Lung (tissue), 12 donors: ENCODE data around the gene VSIG10L. TPM values are rescaled to one million over a fixed set of nuclear protein-coding genes. Genes with fewer than 3 reads are reported as not detected.

Experiments
- ATAC-seq: fragments of 200-7000 bp; cut with Tn5 transposase; one replicate; pipeline ENCODE4 v1.9.1; 2020; ENCODE audit warnings: moderate number of reproducible peaks; ENCODE audit not compliant: insufficient read depth, low FRiP score
- DNase-seq, 3 donors: peaks; one replicate each; pipeline ENCODE4 v3.0.0-alpha.2; 2013 to 2017
- H3K27ac ChIP-seq, 2 donors: one replicate each; pipeline ENCODE4 v1.5.1; 2013; ENCODE audit warnings: mild to moderate bottlenecking in 2 of 2, moderate library complexity in 2 of 2, control low read depth in 1 of 2, inconsistent platforms in 1 of 2, low read depth in 1 of 2, low read length in 1 of 2
- H3K27me3 ChIP-seq, 3 donors: one replicate each; pipeline ENCODE4 v1.5.1; 2013; ENCODE audit warnings: low read length in 2 of 3; ENCODE audit not compliant: control insufficient read depth in 3 of 3, insufficient read depth in 3 of 3
- H3K36me3 ChIP-seq, 4 donors: one replicate each; pipeline ENCODE4 v1.5.1; 2013; ENCODE audit warnings: low read length in 4 of 4, mild to moderate bottlenecking in 1 of 4, moderate library complexity in 1 of 4; ENCODE audit not compliant: control insufficient read depth in 4 of 4, insufficient read depth in 4 of 4
- H3K4me1 ChIP-seq, 5 donors: one replicate each; pipeline ENCODE4 v1.5.1; 2013; ENCODE audit warnings: low read length in 5 of 5, mild to moderate bottlenecking in 2 of 5, moderate library complexity in 1 of 5; ENCODE audit not compliant: control insufficient read depth in 5 of 5, insufficient read depth in 5 of 5
- H3K4me3 ChIP-seq: one replicate; pipeline ENCODE4 v1.5.1; 2013; ENCODE audit warnings: mild to moderate bottlenecking, control low read depth, moderate library complexity
- H3K9ac ChIP-seq, 2 donors: one replicate each; pipeline ENCODE4 v1.5.1; 2013; ENCODE audit warnings: low read length in 2 of 2, control low read depth in 1 of 2; ENCODE audit not compliant: insufficient read depth in 1 of 2
- H3K9me3 ChIP-seq, 4 donors: one replicate each; pipeline ENCODE4 v1.5.1; 2013; ENCODE audit warnings: low read length in 3 of 4, mild to moderate bottlenecking in 1 of 4, moderate library complexity in 1 of 4; ENCODE audit not compliant: control insufficient read depth in 4 of 4, insufficient read depth in 3 of 4
- CTCF ChIP-seq: IDR thresholded peaks from 2 replicates; pipeline ENCODE4 v1.5.1; 2012; ENCODE audit warnings: mild to moderate bottlenecking; ENCODE audit errors: control extremely low read depth, extremely low read depth
- WGBS, 2 donors: extraction: QIAGEN DNeasy Blood & Tissue Kit; methylation state at CpG; one replicate each; pipeline ENCODE4 v1.1.7; 2013; 5-methylcytosine and 5-hydroxymethylcytosine counted together
- polyA plus RNA-seq, 2 donors: library from polyadenylated mRNA; stranded (reverse); fragments of 200-250 nt; gene quantifications; one replicate each; pipeline ENCODE4 v1.2.1, GENCODE V29; 2013
- total RNA-seq, 2 donors: library from RNA; depleted of rRNA in 1 of 2; stranded (reverse); fragments of >200 nt in 1 of 2; gene quantifications; one replicate each; pipeline ENCODE4 v1.2.1, GENCODE V29; 2014 to 2021
- donor health status: control.
- donor health status: control.
- donor health status: Bipolar disorder and iron deficiency.
- donor health status: healthy.
- donor health status: DM: yes; HTN: yes; CAD: no.

The VSIG10L gene
- total and polyA plus RNA-seq, 4 donors: 0.57 to 3.7 (median 2.4) TPM

DNA sequence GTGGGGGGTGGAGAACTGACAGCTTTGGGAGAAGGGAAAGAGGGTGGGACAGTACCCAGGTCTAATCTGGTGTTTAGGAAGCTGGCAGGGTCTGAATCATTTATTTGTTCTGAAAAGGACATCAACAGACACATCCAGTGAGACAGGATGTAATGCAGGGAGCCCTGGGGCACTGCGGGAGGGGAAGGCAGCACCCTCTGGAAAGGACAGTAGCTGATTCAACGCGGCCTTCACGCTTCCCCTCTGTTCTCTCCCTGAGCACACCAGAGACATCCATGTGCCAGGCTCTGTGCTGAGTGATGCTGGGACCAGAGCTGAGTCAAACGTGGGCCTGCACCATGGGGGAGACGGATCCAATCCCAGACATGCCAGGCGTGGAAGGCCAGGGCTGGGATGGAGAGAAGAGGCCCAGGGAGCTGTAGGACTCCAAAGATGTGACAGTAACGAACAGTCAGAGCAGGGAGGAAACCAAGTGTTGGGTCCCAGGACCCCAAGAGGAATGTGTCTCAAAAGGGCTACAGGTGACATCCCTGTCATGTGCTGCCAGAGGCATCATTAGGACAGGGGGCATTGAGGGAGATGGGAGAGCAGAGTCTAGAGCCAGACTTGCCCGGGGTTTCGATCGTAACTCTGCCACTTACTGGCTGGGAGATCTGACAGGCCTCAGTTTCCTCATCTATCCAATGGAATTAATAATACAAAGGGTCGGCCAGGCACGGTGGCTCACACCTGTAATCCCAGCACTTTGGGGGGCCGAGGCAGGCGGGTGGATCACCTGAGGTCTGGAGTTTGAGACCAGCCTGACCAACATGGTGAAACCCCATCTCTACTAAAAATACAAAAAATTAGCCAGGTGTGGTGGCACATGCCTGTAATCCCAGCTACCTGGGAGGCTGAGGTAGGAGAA lies 22.5 kb upstream of the VSIG10L start:
- Histone ChIP-seq H3K27me3 (no peaks in the 10 kb centered on the region), H3K4me3 (no peak overlapping the region), H3K9ac (no peak overlapping the region), H3K4me1 (peaks cover 0 to 23% (median 2%) of the 10 kb centered on the region in 5 donors), H3K27ac (peak overlapping the region in 1 of 2 donors; percentile 24), H3K9me3 (no peaks in the 10 kb centered on the region), H3K36me3 (no peaks in the 10 kb centered on the region)
- no peak for DNase-seq
- no peak for TF ChIP-seq CTCF
- WGBS, 2 donors: 86 to 90% methylated on average over 15 of the region's 15 CpGs
- ATAC-seq: no peak

DNA sequence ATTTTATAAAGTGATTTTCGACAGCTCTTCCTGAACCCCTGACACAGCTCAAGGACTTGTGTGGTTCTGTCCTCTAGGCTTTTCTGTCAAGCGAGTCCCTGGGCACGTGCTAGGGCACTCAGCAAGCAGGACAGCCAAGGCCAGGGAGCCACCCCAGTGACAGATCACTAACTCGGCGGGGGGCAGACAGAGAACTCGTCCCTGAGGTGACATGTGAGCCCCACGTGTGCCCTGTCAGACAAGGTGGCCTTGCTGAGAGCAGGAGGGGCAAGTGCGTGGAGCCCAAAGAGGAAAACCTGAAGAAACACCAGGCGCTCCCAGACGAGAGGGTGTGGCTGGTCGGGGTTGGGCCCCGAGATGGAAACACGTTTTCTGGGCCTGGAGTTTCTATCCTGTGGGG lies 19.3 kb upstream of the VSIG10L start:
- no peak for TF ChIP-seq CTCF
- no peaks in the 10 kb centered on the region for H3K27me3 ChIP-seq
- no peak for DNase-seq
- no peak overlapping the region for H3K27ac ChIP-seq
- H3K4me1 ChIP-seq: peaks cover 0 to 10% (median 2%) of the 10 kb centered on the region in 5 donors
- ATAC-seq: no peak
- H3K36me3 ChIP-seq: no peaks in the 10 kb centered on the region
- H3K9ac ChIP-seq: no peak overlapping the region
- 91 to 92% methylated on average over 13 of the region's 13 CpGs for WGBS, 2 donors
- no peaks in the 10 kb centered on the region for H3K9me3 ChIP-seq
- H3K4me3 ChIP-seq: no peak overlapping the region

DNA sequence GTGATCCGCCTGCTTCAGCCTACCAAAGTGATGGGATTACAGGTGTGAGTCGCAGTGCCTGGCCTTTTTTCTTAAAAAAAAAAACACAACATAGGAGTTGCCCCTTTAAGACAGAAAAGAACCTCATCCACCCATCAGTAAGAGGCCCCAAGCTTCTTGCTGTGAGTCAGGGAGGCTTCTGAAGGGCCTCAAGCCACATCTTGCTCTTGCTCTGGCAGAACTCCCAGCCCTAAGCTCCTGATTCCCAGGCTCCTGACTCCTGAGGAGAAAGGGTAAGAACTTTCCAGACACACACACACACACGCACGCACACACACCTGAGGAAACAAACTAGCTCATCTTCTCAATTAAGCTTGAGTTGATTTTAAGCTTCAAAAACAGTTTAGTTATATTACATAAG lies 17.4 kb upstream of the VSIG10L start:
- no peak for TF ChIP-seq CTCF
- no peak for ATAC-seq

More for the DNA sequence above, 17.4 kb upstream of the VSIG10L start:
- Histone ChIP-seq H3K9ac (no peak overlapping the region), H3K36me3 (no peaks in the 10 kb centered on the region), H3K4me1 (peaks cover 0 to 4% (median 0%) of the 10 kb centered on the region in 5 donors), H3K9me3 (no peaks in the 10 kb centered on the region), H3K27ac (no peak overlapping the region), H3K27me3 (no peaks in the 10 kb centered on the region), H3K4me3 (no peak overlapping the region)
- 94 to 97% methylated on average over 4 of the region's 4 CpGs for WGBS, 2 donors
- no peak for DNase-seq
